Right renal pelvis (tissue), 4 donors: Measurements from ENCODE around the gene B3GALNT2. TPM values are rescaled to one million over a fixed set of nuclear protein-coding genes. Genes with fewer than 3 reads are reported as not detected.

ENCODE experiments used
- DNase-seq, 4 donors: peaks; one replicate each; pipeline ENCODE4 v3.0.0-alpha.2; 2013; ENCODE audit warnings: low read depth in 4 of 4, low spot score in 3 of 4, missing footprints in 1 of 4
- polyA plus RNA-seq, 4 donors: library from polyadenylated mRNA; unstranded; fragments of 120-200 nt; gene quantifications; one replicate each; pipeline ENCODE4 v1.2.1, GENCODE V29; 2013; ENCODE audit not compliant: insufficient read length in 4 of 4

The B3GALNT2 gene
- polyA plus RNA-seq, 4 donors, result 17.7 to 21.4 (median 19.2) TPM

DNA sequence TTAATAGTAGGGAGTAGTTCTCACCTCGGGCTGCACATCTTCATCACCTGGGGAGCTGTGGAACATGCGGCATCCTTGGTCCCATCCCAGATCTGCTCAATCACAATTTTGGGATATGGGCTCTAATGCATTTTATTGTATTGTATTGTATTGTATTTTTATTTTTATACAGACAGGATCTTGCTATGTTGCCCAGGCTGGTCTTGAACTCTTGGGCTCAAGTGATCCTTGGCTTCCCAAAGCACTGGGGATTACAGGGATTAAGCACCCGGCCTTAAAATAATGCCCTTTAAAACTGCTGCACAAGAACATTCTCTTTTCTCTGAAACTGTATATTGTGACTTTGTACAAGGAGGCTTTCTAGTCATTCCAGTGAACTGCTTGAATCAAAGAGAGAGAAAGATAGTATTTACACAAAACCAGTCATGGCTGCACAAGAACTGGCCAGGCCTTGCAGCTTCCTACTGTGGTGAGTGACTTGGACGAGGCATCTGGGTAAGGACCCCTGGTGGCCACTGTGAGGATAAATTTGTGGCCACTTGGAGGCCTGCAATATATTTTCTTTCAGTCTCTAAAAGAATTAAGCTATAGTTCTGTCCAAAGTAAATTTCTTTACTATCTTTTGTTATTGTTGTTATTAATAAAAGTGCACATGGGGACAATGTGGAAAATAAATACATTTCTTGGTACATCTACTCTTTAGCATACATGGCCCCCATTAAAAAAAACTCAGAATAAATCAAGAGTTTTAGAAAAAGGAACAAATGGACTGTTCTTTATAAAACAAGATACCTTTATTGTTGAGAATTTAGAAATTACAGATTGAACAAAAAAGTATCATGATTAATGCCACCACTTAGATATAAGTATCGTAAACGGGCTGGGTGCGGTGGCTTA is 89.0 kb downstream of the B3GALNT2 start:
- peak in 1 of 4 donors; percentile 19 for DNase-seq

DNA sequence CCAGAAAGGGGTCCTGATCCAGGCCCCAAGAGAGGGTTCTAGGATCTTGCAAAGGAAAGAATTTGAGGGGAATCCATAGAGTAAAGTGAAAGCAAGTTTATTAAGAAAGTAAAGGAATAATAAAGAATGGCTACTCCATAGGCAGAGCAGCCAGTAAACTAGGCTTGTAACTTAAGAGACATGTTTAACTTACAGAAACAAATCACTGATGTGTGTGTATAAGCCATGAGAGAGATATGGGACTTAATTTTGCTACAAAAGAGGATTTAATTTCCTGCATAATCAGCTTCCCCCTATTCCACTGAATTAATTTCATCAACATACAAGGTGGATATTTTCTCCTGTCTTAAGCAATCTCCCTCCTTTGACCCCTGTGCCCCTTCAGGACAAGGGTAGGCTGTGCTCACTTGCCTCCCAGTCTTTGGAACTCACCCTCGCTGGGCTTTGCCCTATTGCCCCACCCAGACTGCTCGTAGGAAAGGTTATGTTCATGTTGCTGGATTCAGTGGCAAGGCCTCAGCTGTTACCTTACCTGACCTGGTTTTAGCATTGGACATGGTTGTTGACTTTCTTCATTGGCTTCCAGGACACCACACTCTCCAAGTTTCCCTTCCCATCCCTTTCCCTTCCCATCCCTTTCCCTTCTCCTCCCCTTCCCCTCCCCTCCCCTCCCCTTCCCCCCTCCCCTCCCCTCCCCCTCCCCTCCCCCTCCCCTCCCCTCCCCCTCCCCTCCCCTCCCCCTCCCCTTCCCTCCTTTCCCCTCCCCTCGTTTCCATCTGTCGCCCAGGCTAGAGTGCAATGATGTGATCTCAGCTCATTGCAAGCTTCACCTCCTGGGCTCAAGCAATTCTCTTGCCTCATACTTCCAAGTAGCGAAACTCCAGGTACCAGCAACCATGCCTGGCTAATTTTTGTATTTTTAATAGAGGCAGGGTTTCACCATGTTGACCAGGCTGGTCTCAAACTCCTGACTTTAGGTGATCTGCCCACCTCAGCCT is 92.5 kb downstream of the B3GALNT2 start:
- no peak for DNase-seq

DNA sequence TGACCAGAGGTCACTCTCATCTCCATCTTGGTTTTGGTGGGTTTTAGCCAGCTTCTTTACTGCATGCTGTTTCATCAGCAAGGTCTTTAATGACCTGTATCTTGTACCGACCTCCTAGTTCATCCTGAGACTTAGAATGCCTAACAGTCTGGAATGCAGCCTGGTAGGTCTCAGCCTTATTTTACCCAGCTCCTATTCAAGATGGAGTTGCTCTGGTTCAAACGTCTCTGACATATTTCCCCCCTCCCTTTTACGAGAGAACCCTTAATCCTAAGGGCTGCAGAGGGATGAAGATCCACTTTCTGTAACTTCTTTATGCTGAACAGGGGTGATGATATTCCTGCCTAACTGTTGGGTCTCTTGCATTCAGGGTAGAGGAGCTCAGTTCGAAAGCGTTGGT is 93.8 kb downstream of the B3GALNT2 start:
- no peak for DNase-seq

DNA sequence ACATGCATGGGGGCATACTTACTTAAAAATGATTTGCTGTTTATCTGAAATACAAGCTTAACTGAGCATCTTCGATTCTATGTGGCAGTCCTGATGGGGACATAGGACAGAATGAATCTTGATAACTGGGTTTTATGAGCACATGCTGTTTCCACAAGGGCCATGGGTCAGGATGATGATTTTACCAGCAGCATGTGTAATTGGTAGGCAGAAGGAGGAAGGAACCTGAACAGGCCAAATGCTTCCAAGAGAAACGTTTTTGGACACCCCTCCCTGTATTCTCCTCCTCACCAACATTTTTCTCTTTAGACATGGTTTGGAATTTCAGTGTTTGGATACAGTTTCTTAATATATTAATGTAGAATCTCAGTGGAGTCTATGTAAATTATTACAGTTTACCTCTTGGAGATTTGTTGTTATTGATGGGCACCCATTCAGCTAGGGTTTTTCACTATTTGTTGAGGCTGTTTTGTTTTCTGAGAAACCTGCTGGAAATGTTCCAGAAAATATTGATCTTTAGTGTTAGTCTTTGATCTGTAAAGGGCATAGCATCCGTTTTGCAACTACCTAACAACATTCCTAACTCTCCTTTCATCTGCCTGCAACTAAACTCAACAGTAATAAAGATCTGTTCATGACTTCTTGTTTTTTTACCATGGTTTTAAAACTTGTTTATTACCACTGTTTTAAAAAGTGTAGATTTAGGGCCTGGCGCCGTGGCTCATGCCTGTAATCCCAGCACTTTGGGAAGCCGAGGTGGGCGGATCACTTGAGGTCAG is 95.0 kb downstream of the B3GALNT2 start:
- DNase-seq, result no peak

DNA sequence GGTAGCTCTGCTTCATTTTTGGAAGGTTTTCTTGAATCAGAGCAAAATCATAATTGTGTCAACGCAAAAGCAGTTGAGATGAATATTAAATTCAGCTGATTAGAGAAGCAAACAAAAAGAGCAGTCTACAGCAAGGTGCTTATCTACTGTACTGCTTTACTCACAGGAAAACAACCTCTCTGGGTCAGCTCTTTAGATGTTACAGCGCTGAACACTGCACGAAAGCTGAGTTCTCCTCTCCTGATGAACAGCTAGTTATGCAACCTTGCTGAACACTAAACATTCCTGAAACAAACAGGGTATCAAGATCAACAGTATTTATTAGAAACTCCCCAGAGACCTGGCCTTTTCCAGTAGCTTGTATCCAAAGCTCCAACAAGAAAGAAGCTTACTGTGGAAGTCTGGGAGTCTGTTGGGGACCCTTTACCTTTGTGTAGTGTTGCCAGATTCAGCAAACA is 95.7 kb downstream of the B3GALNT2 start:
- no peak for DNase-seq

DNA sequence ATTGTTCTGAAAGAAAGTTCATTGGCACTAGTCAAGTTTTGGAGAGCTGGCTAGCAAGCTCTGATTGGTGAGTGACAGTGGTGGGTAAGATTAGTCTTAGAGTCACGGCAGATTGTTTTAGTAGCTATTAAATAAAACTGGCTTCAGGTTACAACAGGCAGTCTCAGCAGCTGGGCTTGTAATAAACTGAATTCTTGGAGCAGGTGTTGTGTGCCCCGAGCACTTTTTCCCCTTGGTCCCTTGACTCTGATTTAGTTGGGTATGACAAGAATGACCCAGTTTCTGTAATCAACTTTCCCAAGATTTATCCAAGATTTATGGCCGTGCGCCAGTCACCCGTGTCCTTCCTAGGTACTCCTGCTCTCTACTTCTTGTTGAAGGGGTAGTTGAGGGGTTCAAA is 96.8 kb downstream of the B3GALNT2 start:
- peak in 1 of 4 donors; percentile 22 for DNase-seq

DNA sequence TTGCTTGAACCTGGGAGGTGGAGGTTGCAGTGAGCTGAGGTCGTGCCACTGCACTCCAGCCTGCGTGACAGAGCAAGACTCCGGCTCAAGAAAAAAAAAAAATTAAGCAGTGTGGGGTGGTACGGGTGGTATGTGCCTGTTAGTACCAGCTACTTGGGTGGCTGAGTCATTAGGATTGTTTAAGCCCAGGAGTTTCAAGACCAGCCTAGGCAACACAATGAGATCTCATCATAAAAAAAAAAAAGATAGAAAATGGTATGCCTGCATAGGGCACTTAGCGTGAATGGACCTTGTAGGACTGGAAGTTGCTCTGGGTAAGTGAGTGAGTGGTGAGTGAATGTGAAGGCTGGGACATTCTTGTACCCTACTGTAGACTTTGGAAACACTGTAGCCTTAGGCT is 100.1 kb downstream of the B3GALNT2 start:
- no peak for DNase-seq

DNA sequence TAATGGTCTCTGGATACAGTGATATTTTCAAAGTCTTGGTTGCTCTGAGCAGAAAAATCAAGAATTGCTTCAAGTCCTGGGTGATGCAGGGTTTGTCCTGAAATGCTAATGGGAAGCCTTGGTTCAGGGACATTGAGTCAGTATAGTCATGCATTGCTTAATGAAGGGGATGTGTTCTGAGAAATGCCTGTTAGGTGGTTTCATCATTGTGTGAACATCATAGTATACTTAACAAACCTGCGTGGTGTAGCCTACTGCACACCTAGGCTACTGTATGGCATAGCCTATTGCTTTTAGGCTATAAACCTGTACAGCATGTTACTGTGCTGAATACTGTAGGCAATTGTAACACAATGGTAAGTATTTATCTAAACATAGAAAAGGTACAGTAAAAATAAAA is 100.7 kb downstream of the B3GALNT2 start:
- DNase-seq, result no peak

DNA sequence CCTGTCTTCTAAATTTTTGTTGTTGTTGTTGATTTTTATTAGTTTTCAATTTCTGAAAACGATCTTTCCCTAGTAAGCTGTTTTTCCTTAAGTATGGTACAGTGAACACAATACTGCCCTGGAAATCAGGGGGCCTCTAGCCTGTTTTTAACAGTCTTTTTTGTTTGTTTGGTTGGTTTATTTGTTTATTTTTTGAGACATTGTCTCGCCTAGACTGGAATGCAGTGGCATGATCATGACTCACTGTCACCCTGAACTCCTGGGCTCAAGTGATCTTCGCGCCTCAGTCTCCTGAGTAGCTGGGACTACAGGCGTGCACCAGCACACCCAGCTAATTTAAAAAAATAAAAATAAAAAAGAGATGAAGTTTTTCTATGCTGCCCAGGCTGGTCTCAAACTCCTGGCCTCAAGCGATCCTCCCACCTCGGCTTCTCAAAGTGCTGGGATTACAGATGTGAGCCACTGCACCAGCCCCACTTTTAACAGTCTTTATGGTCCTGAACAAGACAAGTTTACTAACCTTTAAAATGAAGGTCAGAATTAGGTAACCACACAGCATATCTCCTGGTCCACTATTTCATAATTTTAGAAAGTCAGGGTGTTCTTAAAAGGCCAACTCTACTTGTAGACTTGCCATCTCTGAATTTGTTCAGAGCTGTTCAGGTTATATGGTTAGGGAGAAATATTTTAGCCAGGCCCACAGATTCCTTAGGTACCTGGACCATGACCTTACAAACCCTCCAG is 101.6 kb downstream of the B3GALNT2 start:
- DNase-seq, result no peak

DNA sequence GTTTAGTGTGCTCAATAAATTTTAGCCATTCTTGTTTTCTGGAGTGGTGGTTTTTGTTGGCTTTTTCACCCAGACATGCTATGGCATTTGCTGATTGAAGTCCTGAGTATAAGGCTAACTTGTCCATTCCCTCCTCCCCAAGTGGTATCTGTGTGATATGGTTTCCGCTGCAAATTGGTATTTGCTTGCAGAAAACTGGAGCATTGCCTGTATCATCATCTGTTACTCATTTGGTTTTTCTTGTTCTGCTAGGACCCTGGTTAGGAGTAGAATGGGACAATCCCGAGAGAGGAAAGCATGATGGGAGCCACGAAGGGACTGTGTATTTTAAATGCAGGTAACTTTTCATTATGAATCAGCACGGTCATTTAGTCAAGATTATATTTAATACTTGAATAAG is 103.0 kb downstream of the B3GALNT2 start:
- no peak for DNase-seq

Other genes starting within 250 kb of the B3GALNT2 start
- gene ARID4B, start 176.3 kb downstream of the B3GALNT2 start, polyA plus RNA-seq, result 10 to 100 TPM; 45.3 to 55.6 (median 50.3) TPM
- 10 to 100 TPM; 51.8 to 73.9 (median 65.9) TPM for gene GGPS1, start 175.9 kb downstream of the B3GALNT2 start, polyA plus RNA-seq
- 10 to 100 TPM; 45.3 to 63.8 (median 59.1) TPM for gene TBCE, start 137.0 kb downstream of the B3GALNT2 start, polyA plus RNA-seq
- 1 to 10 TPM; 3.4 to 5.0 (median 4.6) TPM for gene GNG4, start 145.3 kb upstream of the B3GALNT2 start, polyA plus RNA-seq